IPS-20b (cell line): Measurements from ENCODE around the gene SCO1.

Experiments used
- H3K27ac ChIP-seq: one replicate; pipeline ENCODE4 v1.5.1; 2013; ENCODE audit warnings: low read length
- H3K27me3 ChIP-seq: 2 replicates; pipeline ENCODE4 v1.6.1; 2013; ENCODE audit warnings: mild to moderate bottlenecking, low read length, inconsistent platforms; ENCODE audit not compliant: insufficient read depth
- H3K36me3 ChIP-seq: 2 replicates; pipeline ENCODE4 v1.6.1; 2013; ENCODE audit warnings: low read depth, mild to moderate bottlenecking, inconsistent platforms, low read length, moderate library complexity; ENCODE audit not compliant: insufficient read depth
- H3K4me1 ChIP-seq: 2 replicates; pipeline ENCODE4 v1.6.1; 2013; ENCODE audit warnings: mild to moderate bottlenecking, control low read depth, inconsistent platforms, low read length, moderate library complexity; ENCODE audit not compliant: insufficient read depth
- H3K4me3 ChIP-seq: 2 replicates; pipeline ENCODE4 v1.5.1; 2013; ENCODE audit warnings: mild to moderate bottlenecking, low read length, inconsistent platforms
- H3K9ac ChIP-seq: 2 replicates; pipeline ENCODE4 v1.6.1; 2013; ENCODE audit warnings: low read depth, mild to moderate bottlenecking, inconsistent platforms, low read length, moderate library complexity
- H3K9me3 ChIP-seq: 2 replicates; pipeline ENCODE4 v1.6.1; 2013; ENCODE audit warnings: mild to moderate bottlenecking, low read depth, low read length, inconsistent platforms; ENCODE audit not compliant: insufficient read depth

The SCO1 gene

GRCh38 chr17:10681866-10682446 lies 15.4 kb downstream of the SCO1 start:
- Histone ChIP-seq H3K4me1 (no peaks in the 10 kb centered on the region), H3K27ac (no peak overlapping the region), H3K9me3 (no peaks in the 10 kb centered on the region), H3K36me3 (peaks cover 93% of the 10 kb centered on the region), H3K9ac (no peak overlapping the region), H3K27me3 (no peaks in the 10 kb centered on the region), H3K4me3 (no peak overlapping the region)

GRCh38 chr17:10674704-10675103 lies 22.6 kb downstream of the SCO1 start:
- Histone ChIP-seq H3K4me1 (no peaks in the 10 kb centered on the region), H3K36me3 (peaks cover 40% of the 10 kb centered on the region), H3K27me3 (no peaks in the 10 kb centered on the region), H3K9ac (no peak overlapping the region), H3K4me3 (no peak overlapping the region), H3K9me3 (no peaks in the 10 kb centered on the region), H3K27ac (no peak overlapping the region)

DNA sequence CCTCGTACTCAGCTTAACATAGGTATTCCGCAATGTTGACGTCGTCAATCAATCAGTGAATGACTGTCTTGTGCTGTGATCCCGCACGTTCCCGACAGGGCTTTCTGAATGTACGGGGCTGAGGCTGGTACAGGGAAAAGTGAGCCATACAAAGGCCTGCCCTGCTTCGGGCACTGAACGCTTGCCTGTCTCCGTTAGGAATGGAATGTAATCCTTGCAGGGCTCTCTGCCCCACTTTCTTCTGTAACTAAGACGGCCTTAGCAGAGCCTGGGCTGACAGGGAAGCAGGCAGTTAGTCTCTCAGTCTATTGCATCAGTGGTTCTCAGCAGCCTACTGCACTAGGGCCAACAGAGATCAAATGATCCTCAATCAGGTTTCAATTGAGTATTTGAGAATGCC lies 24.0 kb downstream of the SCO1 start:
- H3K9ac ChIP-seq = no peak overlapping the region
- peaks cover 28% of the 10 kb centered on the region for H3K36me3 ChIP-seq
- no peak overlapping the region for H3K4me3 ChIP-seq
- H3K27me3 ChIP-seq = no peaks in the 10 kb centered on the region
- no peak overlapping the region for H3K27ac ChIP-seq
- H3K9me3 ChIP-seq = no peaks in the 10 kb centered on the region
- H3K4me1 ChIP-seq = no peaks in the 10 kb centered on the region

DNA sequence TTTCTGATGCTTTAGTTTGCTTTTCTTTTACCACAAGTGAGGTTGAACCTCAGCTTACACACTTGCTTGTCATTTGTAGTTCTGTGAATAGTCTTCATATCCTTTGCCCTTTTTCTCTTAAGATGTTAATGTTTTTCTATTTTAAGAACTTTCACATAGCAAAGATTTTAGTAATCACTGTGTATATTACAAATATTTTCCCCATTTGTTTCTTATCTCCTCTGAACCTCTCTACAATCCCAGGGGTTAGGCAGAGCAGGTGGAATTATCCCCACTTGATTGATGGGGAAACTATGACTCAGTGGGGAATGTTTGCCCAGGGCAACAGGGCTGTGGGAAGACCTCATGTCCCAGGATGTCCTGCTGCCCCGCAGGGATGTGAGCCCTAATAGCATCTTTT lies 28.6 kb downstream of the SCO1 start:
- H3K27ac ChIP-seq = no peak overlapping the region
- no peaks in the 10 kb centered on the region for H3K4me1 ChIP-seq
- no peak overlapping the region for H3K9ac ChIP-seq
- no peaks in the 10 kb centered on the region for H3K27me3 ChIP-seq
- H3K36me3 ChIP-seq = no peaks in the 10 kb centered on the region
- H3K9me3 ChIP-seq = no peaks in the 10 kb centered on the region
- H3K4me3 ChIP-seq = no peak overlapping the region

- H3K27me3 ChIP-seq = no peaks in the 10 kb centered on the region
- no peaks in the 10 kb centered on the region for H3K9me3 ChIP-seq
- no peaks in the 10 kb centered on the region for H3K4me1 ChIP-seq
- no peak overlapping the region for H3K9ac ChIP-seq
- H3K36me3 ChIP-seq = no peaks in the 10 kb centered on the region
- no peak overlapping the region for H3K4me3 ChIP-seq
- H3K27ac ChIP-seq = no peak overlapping the region
These were observed 30.4 kb downstream of the SCO1 start for GRCh38 chr17:10666906-10667305.

DNA sequence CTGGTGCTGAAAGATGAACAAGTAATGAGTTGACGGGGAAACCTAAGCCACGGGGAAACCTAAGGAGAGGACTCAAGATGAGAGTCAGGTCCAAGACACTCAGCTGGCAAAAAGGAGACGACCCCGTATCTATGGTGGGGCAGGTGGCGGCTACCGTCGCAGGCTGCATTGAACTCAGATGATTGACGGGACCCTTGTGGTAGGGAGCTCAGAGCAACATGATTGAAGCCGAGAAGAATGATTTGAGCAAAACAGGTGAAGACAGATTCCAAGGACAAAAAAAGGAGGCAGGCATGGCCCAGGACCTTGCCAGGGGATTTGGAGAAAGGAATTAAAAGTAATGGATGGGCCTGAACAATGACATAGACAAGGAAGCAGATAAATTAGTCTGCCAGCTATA lies 32.8 kb downstream of the SCO1 start:
- no peak overlapping the region for H3K9ac ChIP-seq
- no peak overlapping the region for H3K4me3 ChIP-seq
- no peaks in the 10 kb centered on the region for H3K27me3 ChIP-seq
- H3K9me3 ChIP-seq = no peaks in the 10 kb centered on the region
- no peaks in the 10 kb centered on the region for H3K36me3 ChIP-seq
- no peak overlapping the region for H3K27ac ChIP-seq
- H3K4me1 ChIP-seq = no peaks in the 10 kb centered on the region

DNA sequence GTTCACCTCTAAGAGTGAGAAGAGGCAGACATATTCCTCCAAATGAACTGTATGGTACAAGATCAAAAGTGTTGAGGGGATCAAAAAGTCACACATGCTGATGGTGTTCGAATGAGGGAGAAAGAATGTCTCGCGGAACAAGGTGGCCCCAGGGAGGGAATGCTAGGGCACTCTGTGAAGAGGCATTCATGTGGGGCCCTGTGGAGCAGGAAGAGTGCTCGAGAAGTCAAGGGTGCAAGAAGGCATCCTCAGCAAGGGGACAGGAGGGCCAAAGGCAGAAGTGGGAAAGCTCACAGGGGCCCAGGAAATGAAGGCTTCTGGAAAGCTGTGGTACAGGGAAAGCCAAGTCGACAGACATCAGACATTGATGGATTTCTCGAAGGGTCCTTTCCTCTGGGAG lies 34.1 kb downstream of the SCO1 start:
- no peak overlapping the region for H3K9ac ChIP-seq
- H3K27me3 ChIP-seq = no peaks in the 10 kb centered on the region
- H3K36me3 ChIP-seq = no peaks in the 10 kb centered on the region
- H3K9me3 ChIP-seq = no peaks in the 10 kb centered on the region
- no peak overlapping the region for H3K27ac ChIP-seq
- H3K4me3 ChIP-seq = no peak overlapping the region
- H3K4me1 ChIP-seq = no peaks in the 10 kb centered on the region

DNA sequence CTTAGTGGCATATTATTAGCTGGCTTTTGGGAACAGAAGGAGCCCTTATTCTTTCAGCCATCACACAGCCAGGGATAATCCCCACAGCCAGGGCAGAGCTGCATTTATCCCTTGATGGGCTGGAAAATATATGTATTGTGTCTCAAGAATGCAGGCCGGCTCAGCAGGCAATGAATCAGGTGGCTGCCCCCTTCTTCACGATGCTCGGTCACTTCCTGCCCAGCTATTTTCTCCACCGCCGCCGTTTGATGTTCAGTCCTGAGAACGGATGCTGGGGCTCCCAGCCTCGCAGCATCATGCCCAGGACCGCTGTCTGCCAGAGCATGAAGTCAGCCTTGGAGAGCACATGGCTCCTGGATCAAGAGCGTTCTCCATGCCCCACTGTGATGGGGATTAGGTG lies 35.9 kb downstream of the SCO1 start:
- no peaks in the 10 kb centered on the region for H3K36me3 ChIP-seq
- H3K27me3 ChIP-seq = no peaks in the 10 kb centered on the region
- H3K9me3 ChIP-seq = no peaks in the 10 kb centered on the region

GRCh38 chr17:10657879-10658278 lies 39.5 kb downstream of the SCO1 start:
- Histone ChIP-seq H3K36me3 (no peaks in the 10 kb centered on the region), H3K9me3 (no peaks in the 10 kb centered on the region), H3K9ac (no peak overlapping the region), H3K27ac (no peak overlapping the region), H3K4me3 (no peak overlapping the region), H3K4me1 (no peaks in the 10 kb centered on the region), H3K27me3 (no peaks in the 10 kb centered on the region)

More for the DNA sequence above, 35.9 kb downstream of the SCO1 start:
- Histone ChIP-seq H3K9ac (no peak overlapping the region), H3K4me1 (no peaks in the 10 kb centered on the region), H3K27ac (no peak overlapping the region), H3K4me3 (no peak overlapping the region)

DNA sequence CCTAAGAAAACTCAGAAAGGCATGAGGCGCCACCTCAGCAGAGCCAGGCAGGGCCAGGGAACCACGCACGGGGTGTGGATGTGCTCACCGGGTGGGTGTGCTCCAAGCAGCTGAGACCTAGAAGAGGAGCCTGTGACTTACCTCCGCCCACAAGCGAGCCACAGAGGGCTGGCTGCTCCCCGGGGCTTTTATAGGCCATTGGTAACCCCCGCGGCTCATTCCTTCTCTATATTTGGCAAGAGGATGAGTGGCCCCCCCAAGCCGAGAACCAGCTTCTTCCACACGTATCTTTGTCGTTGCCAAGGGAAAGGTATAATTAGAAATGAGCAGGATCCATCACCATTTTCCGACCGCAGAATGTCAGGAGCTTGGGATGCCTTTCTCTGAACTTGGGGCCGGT lies 40.2 kb downstream of the SCO1 start, which contains the start of gene MYH3:
MYH3 (minus strand) TSS at position 162 of the 400 bp plus-strand sequence. CDS start 2,245 bp downstream, outside the sequence.
- no peak within 1 kb of the TSS for H3K27ac ChIP-seq
- no peak within 1 kb of the TSS for H3K9ac ChIP-seq
- H3K4me3 ChIP-seq = no peak within 1 kb of the TSS
- H3K36me3 ChIP-seq = no peaks in the 10 kb centered on the region
- no peaks in the 10 kb centered on the region for H3K4me1 ChIP-seq
- H3K9me3 ChIP-seq = no peaks in the 10 kb centered on the region
- H3K27me3 ChIP-seq = no peaks in the 10 kb centered on the region

GRCh38 chr17:10653987-10654386 lies 43.3 kb downstream of the SCO1 start:
- no peaks in the 10 kb centered on the region for H3K4me1 ChIP-seq
- no peak overlapping the region for H3K9ac ChIP-seq
- H3K9me3 ChIP-seq = no peaks in the 10 kb centered on the region
- H3K36me3 ChIP-seq = no peaks in the 10 kb centered on the region
- H3K27ac ChIP-seq = no peak overlapping the region
- no peaks in the 10 kb centered on the region for H3K27me3 ChIP-seq
- H3K4me3 ChIP-seq = no peak overlapping the region

- Histone ChIP-seq H3K4me1 (no peaks in the 10 kb centered on the region), H3K36me3 (no peaks in the 10 kb centered on the region), H3K9me3 (no peaks in the 10 kb centered on the region), H3K27ac (no peak overlapping the region), H3K4me3 (no peak overlapping the region), H3K9ac (no peak overlapping the region), H3K27me3 (no peaks in the 10 kb centered on the region)
These were observed 44.2 kb downstream of the SCO1 start for GRCh38 chr17:10652984-10653659.
